Neuron (in vitro differentiated cells): ENCODE data around the gene MIDN.

ENCODE experiments used
- H2AFZ ChIP-seq: one replicate; pipeline ENCODE4 v1.6.1; 2013; ENCODE audit warnings: low read depth, mild to moderate bottlenecking, inconsistent platforms, low read length, moderate library complexity
- H3K27me3 ChIP-seq: one replicate; pipeline ENCODE4 v1.6.1; 2013; ENCODE audit warnings: low read length; ENCODE audit not compliant: insufficient read depth
- H3K36me3 ChIP-seq: one replicate; pipeline ENCODE4 v1.6.1; 2013; ENCODE audit warnings: low read length; ENCODE audit not compliant: insufficient read depth
- H3K4me1 ChIP-seq: one replicate; pipeline ENCODE4 v1.6.1; 2013; ENCODE audit warnings: low read length; ENCODE audit not compliant: insufficient read depth
- H3K4me3 ChIP-seq: 2 replicates; pipeline ENCODE4 v1.5.1; 2013; ENCODE audit warnings: mild to moderate bottlenecking, low read length, moderate library complexity
- H3K9me3 ChIP-seq: one replicate; pipeline ENCODE4 v1.6.1; 2013; ENCODE audit warnings: low read length

Gene MIDN

GRCh38 chr19:1266129-1266915, 17.9 kb downstream of the MIDN start:
- Histone ChIP-seq H3K4me1 (peaks cover 79% of the 10 kb centered on the region), H3K4me3 (peak overlapping the region; percentile 36), H2AFZ (no peak overlapping the region), H3K9me3 (no peaks in the 10 kb centered on the region), H3K27me3 (no peaks in the 10 kb centered on the region), H3K36me3 (peaks cover 13% of the 10 kb centered on the region)

- peaks cover 79% of the 10 kb centered on the region for H3K4me1 ChIP-seq
- no peak overlapping the region for H2AFZ ChIP-seq
- no peaks in the 10 kb centered on the region for H3K27me3 ChIP-seq
- H3K36me3 ChIP-seq = peaks cover 19% of the 10 kb centered on the region
- H3K9me3 ChIP-seq = no peaks in the 10 kb centered on the region
- peak overlapping the region; percentile 36 for H3K4me3 ChIP-seq
Measured at GRCh38 chr19:1266916-1267476, 18.6 kb downstream of the MIDN start.

GRCh38 chr19:1267477-1268225, 19.3 kb downstream of the MIDN start:
- Histone ChIP-seq H2AFZ (no peak overlapping the region), H3K27me3 (no peaks in the 10 kb centered on the region), H3K4me3 (peak overlapping the region; percentile 36), H3K36me3 (peaks cover 26% of the 10 kb centered on the region), H3K9me3 (no peaks in the 10 kb centered on the region), H3K4me1 (peaks cover 75% of the 10 kb centered on the region)

- peak overlapping the region; percentile 14 for H3K4me3 ChIP-seq
- H3K4me1 ChIP-seq = peaks cover 74% of the 10 kb centered on the region
- no peak overlapping the region for H2AFZ ChIP-seq
- H3K36me3 ChIP-seq = peaks cover 33% of the 10 kb centered on the region
- no peaks in the 10 kb centered on the region for H3K27me3 ChIP-seq
- H3K9me3 ChIP-seq = no peaks in the 10 kb centered on the region
Measured at GRCh38 chr19:1268226-1269064, 20.1 kb downstream of the MIDN start.

GRCh38 chr19:1269065-1269477, 20.7 kb downstream of the MIDN start, which contains the start of gene CIRBP:
Gene CIRBP (plus strand): TSS chr19:1269332. CDS start chr19:1270934, 1,602 bp downstream.
- H3K4me1 ChIP-seq = peaks cover 78% of the 10 kb centered on the region
- peaks cover 40% of the 10 kb centered on the region for H3K36me3 ChIP-seq
- peak within 1 kb of the TSS; percentile 74 for H3K4me3 ChIP-seq
- no peaks in the 10 kb centered on the region for H3K27me3 ChIP-seq
- no peaks in the 10 kb centered on the region for H3K9me3 ChIP-seq
- no peak within 1 kb of the TSS for H2AFZ ChIP-seq

- Histone ChIP-seq H3K4me3 (peak overlapping the region; percentile 74), H3K27me3 (no peaks in the 10 kb centered on the region), H3K4me1 (peaks cover 75% of the 10 kb centered on the region), H3K36me3 (peaks cover 45% of the 10 kb centered on the region), H2AFZ (no peak overlapping the region), H3K9me3 (no peaks in the 10 kb centered on the region)
Measured at GRCh38 chr19:1269478-1270212, 21.3 kb downstream of the MIDN start.

GRCh38 chr19:1270213-1270853, 21.9 kb downstream of the MIDN start:
- H2AFZ ChIP-seq = no peak overlapping the region
- H3K4me3 ChIP-seq = peak overlapping the region; percentile 74
- peaks cover 73% of the 10 kb centered on the region for H3K4me1 ChIP-seq
- no peaks in the 10 kb centered on the region for H3K9me3 ChIP-seq
- H3K36me3 ChIP-seq = peaks cover 49% of the 10 kb centered on the region
- H3K27me3 ChIP-seq = no peaks in the 10 kb centered on the region

- Histone ChIP-seq H3K36me3 (peaks cover 49% of the 10 kb centered on the region), H3K4me3 (peak overlapping the region; percentile 7), H3K9me3 (no peaks in the 10 kb centered on the region), H2AFZ (no peak overlapping the region), H3K4me1 (peaks cover 69% of the 10 kb centered on the region), H3K27me3 (no peaks in the 10 kb centered on the region)
Measured at GRCh38 chr19:1270854-1271527, 22.6 kb downstream of the MIDN start.

GRCh38 chr19:1271528-1272422, 23.4 kb downstream of the MIDN start:
- no peaks in the 10 kb centered on the region for H3K9me3 ChIP-seq
- no peak overlapping the region for H2AFZ ChIP-seq
- no peaks in the 10 kb centered on the region for H3K27me3 ChIP-seq
- peaks cover 49% of the 10 kb centered on the region for H3K36me3 ChIP-seq
- H3K4me1 ChIP-seq = peaks cover 73% of the 10 kb centered on the region
- H3K4me3 ChIP-seq = no peak overlapping the region

GRCh38 chr19:1272423-1273262, 24.3 kb downstream of the MIDN start:
- Histone ChIP-seq H3K36me3 (peaks cover 52% of the 10 kb centered on the region), H3K9me3 (no peaks in the 10 kb centered on the region), H3K4me3 (no peak overlapping the region), H3K4me1 (peaks cover 69% of the 10 kb centered on the region), H3K27me3 (no peaks in the 10 kb centered on the region), H2AFZ (no peak overlapping the region)
